ENCODE data around the gene HAPLN1.

GRCh38 chr5:83711982-83712601 is 8.6 kb downstream of the HAPLN1 start:
- TF ChIP-seq, protein P1, sequence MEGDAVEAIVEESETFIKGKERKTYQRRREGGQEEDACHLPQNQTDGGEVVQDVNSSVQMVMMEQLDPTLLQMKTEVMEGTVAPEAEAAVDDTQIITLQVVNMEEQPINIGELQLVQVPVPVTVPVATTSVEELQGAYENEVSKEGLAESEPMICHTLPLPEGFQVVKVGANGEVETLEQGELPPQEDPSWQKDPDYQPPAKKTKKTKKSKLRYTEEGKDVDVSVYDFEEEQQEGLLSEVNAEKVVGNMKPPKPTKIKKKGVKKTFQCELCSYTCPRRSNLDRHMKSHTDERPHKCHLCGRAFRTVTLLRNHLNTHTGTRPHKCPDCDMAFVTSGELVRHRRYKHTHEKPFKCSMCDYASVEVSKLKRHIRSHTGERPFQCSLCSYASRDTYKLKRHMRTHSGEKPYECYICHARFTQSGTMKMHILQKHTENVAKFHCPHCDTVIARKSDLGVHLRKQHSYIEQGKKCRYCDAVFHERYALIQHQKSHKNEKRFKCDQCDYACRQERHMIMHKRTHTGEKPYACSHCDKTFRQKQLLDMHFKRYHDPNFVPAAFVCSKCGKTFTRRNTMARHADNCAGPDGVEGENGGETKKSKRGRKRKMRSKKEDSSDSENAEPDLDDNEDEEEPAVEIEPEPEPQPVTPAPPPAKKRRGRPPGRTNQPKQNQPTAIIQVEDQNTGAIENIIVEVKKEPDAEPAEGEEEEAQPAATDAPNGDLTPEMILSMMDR (conservative IDR thresholded peaks at IDR 0.05; ENCODE audit: low read depth, low read length), result peak; percentile 65
- TF ChIP-seq EZH2 (IDR thresholded peaks at IDR 0.05; ENCODE audit: low read length, unreplicated experiment) (no peak), EZH2phosphoT487 (IDR thresholded peaks at IDR 0.05; ENCODE audit: borderline replicate concordance, low read length) (no peak)

Data from PC-3 (cell line).